Nephron progenitor cell (in vitro differentiated cells): ENCODE data around the gene EVA1A.

Experiments used
- DNase-seq: peaks from one replicate; pipeline ENCODE4 v3.0.0; 2021
- H3K27ac Mint-ChIP-seq: 2 replicates; pipeline ENCODE4 v1.8.0; 2021; ENCODE audit warnings: mild to moderate bottlenecking, moderate library complexity, mixed read lengths
- H3K27me3 Mint-ChIP-seq: 2 replicates; pipeline ENCODE4 v1.8.0; 2021; ENCODE audit warnings: mild to moderate bottlenecking, low read depth, mixed read lengths; ENCODE audit not compliant: poor library complexity
- H3K36me3 Mint-ChIP-seq: 2 replicates; pipeline ENCODE4 v1.8.0; 2021; ENCODE audit warnings: low read depth, mixed read lengths
- H3K4me1 Mint-ChIP-seq: 2 replicates; pipeline ENCODE4 v1.8.0; 2021; ENCODE audit warnings: mixed read lengths
- H3K4me3 Mint-ChIP-seq: 2 replicates; pipeline ENCODE4 v1.8.0; 2021; ENCODE audit warnings: mild to moderate bottlenecking, moderate library complexity, mixed read lengths
- H3K9me3 Mint-ChIP-seq: 2 replicates; pipeline ENCODE4 v1.8.0; 2021; ENCODE audit warnings: mild to moderate bottlenecking, moderate library complexity, mixed read lengths
- CTCF ChIP-seq: fragments of 200-600 bp; sonication (generic); IDR thresholded peaks from 2 replicates; pipeline ENCODE4 v1.5.0; 2021; ENCODE audit warnings: antibody characterized with exemption

The EVA1A gene

GRCh38 chr2:75595541-75596395, 35.0 kb upstream of the EVA1A start:
- no peaks in the 10 kb centered on the region for H3K9me3 Mint-ChIP-seq
- H3K27me3 Mint-ChIP-seq = peaks cover 3% of the 10 kb centered on the region
- TF ChIP-seq CTCF = no peak
- H3K4me3 Mint-ChIP-seq = no peak overlapping the region
- peaks cover 22% of the 10 kb centered on the region for H3K4me1 Mint-ChIP-seq
- DNase-seq = no peak
- H3K27ac Mint-ChIP-seq = no peak overlapping the region
- H3K36me3 Mint-ChIP-seq = no peaks in the 10 kb centered on the region

- Mint-ChIP-seq H3K27ac (no peak overlapping the region), H3K9me3 (no peaks in the 10 kb centered on the region), H3K4me1 (peaks cover 22% of the 10 kb centered on the region), H3K4me3 (no peak overlapping the region), H3K36me3 (no peaks in the 10 kb centered on the region), H3K27me3 (peaks cover 3% of the 10 kb centered on the region)
- no peak for DNase-seq
- no peak for TF ChIP-seq CTCF
Observed at GRCh38 chr2:75594596-75594995, 33.9 kb upstream of the EVA1A start.

- H3K4me1 Mint-ChIP-seq = peaks cover 25% of the 10 kb centered on the region
- no peak for DNase-seq
- no peaks in the 10 kb centered on the region for H3K27me3 Mint-ChIP-seq
- H3K4me3 Mint-ChIP-seq = no peak overlapping the region
- no peak for TF ChIP-seq CTCF
- H3K36me3 Mint-ChIP-seq = no peaks in the 10 kb centered on the region
- no peak overlapping the region for H3K27ac Mint-ChIP-seq
- no peaks in the 10 kb centered on the region for H3K9me3 Mint-ChIP-seq
Observed at GRCh38 chr2:75592888-75593287, 32.1 kb upstream of the EVA1A start.

- Mint-ChIP-seq H3K27ac (no peak overlapping the region), H3K36me3 (no peaks in the 10 kb centered on the region), H3K4me1 (peaks cover 28% of the 10 kb centered on the region), H3K4me3 (no peak overlapping the region), H3K27me3 (no peaks in the 10 kb centered on the region), H3K9me3 (no peaks in the 10 kb centered on the region)
- TF ChIP-seq CTCF = no peak
- no peak for DNase-seq
Observed at GRCh38 chr2:75592030-75592429, 31.3 kb upstream of the EVA1A start.

GRCh38 chr2:75589391-75590105, 28.8 kb upstream of the EVA1A start:
- Mint-ChIP-seq H3K27me3 (no peaks in the 10 kb centered on the region), H3K27ac (no peak overlapping the region), H3K4me1 (peaks cover 23% of the 10 kb centered on the region), H3K4me3 (no peak overlapping the region), H3K9me3 (no peaks in the 10 kb centered on the region), H3K36me3 (no peaks in the 10 kb centered on the region)
- no peak for TF ChIP-seq CTCF
- DNase-seq = no peak
